ENCODE data around the gene INF2.

GRCh38 chr14:104732355-104732804 is 43.0 kb downstream of the INF2 start:
- TF ChIP-seq ETS1 (IDR thresholded peaks at IDR 0.05) (no peak), POLR2AphosphoS5 (IDR thresholded peaks at IDR 0.05; ENCODE audit: low read depth) (no peak)
